ACC112 (cell line): ENCODE results near the gene PTN.

ENCODE experiments used
- H2AFZ ChIP-seq: fragments of 200-600 bp; sonication (generic); one replicate; pipeline ENCODE4 v1.6.0; 2017; ENCODE audit warnings: antibody characterized with exemption, low read length; ENCODE audit not compliant: unreplicated experiment
- H3K27ac ChIP-seq: fragments of 200-600 bp; sonication (generic); 2 replicates; pipeline ENCODE4 v1.5.1; 2014; ENCODE audit warnings: low read depth, mild to moderate bottlenecking, antibody characterized with exemption, low read length, moderate library complexity
- H3K27me3 ChIP-seq: fragments of 200-600 bp; sonication (generic); 2 replicates; pipeline ENCODE4 v1.6.1; 2014; ENCODE audit warnings: mild to moderate bottlenecking, antibody characterized with exemption, low read length, moderate library complexity, mixed read lengths; ENCODE audit not compliant: insufficient read depth
- H3K36me3 ChIP-seq: fragments of 200-600 bp; sonication (generic); 2 replicates; pipeline ENCODE4 v1.6.1; 2016; ENCODE audit warnings: mild to moderate bottlenecking, antibody characterized with exemption, low read length, moderate library complexity, mixed read lengths; ENCODE audit not compliant: insufficient read depth
- H3K4me1 ChIP-seq: fragments of 200-600 bp; sonication (generic); one replicate; pipeline ENCODE4 v1.6.1; 2016; ENCODE audit warnings: low read length, mixed read lengths; ENCODE audit not compliant: insufficient read depth, unreplicated experiment, control insufficient read depth
- H3K4me3 ChIP-seq: fragments of 200-600 bp; sonication (generic); 2 replicates; pipeline ENCODE4 v1.5.1; 2014; ENCODE audit warnings: mild to moderate bottlenecking, low read depth, low read length
- H3K79me2 ChIP-seq: fragments of 200-600 bp; sonication (generic); one replicate; pipeline ENCODE4 v1.6.0; 2016; ENCODE audit warnings: low read length; ENCODE audit not compliant: control insufficient read depth, unreplicated experiment, insufficient read depth

Gene PTN

GRCh38 chr7:137324796-137325696 lies 18.5 kb downstream of the PTN start:
- H3K36me3 ChIP-seq: no peaks in the 10 kb centered on the region
- no peak overlapping the region for H3K27ac ChIP-seq
- no peaks in the 10 kb centered on the region for H3K79me2 ChIP-seq
- no peaks in the 10 kb centered on the region for H3K4me1 ChIP-seq
- H2AFZ ChIP-seq: no peak overlapping the region
- no peak overlapping the region for H3K4me3 ChIP-seq
- peaks cover 20% of the 10 kb centered on the region; the same call in 1 of the 2 replicates for H3K27me3 ChIP-seq

GRCh38 chr7:137316648-137317353 lies 26.7 kb downstream of the PTN start:
- peaks cover 21% of the 10 kb centered on the region for H3K27me3 ChIP-seq
- no peak overlapping the region for H3K4me3 ChIP-seq
- no peak overlapping the region for H2AFZ ChIP-seq
- H3K79me2 ChIP-seq: no peaks in the 10 kb centered on the region
- H3K4me1 ChIP-seq: no peaks in the 10 kb centered on the region
- H3K27ac ChIP-seq: no peak overlapping the region
- H3K36me3 ChIP-seq: no peaks in the 10 kb centered on the region

GRCh38 chr7:137313201-137313600 lies 30.3 kb downstream of the PTN start:
- H3K4me3 ChIP-seq: no peak overlapping the region
- no peak overlapping the region for H3K27ac ChIP-seq
- H3K4me1 ChIP-seq: no peaks in the 10 kb centered on the region
- H3K27me3 ChIP-seq: no peaks in the 10 kb centered on the region
- no peaks in the 10 kb centered on the region for H3K36me3 ChIP-seq
- no peak overlapping the region for H2AFZ ChIP-seq
- no peaks in the 10 kb centered on the region for H3K79me2 ChIP-seq

GRCh38 chr7:137306748-137307147 lies 36.8 kb downstream of the PTN start:
- H2AFZ ChIP-seq: no peak overlapping the region
- H3K36me3 ChIP-seq: no peaks in the 10 kb centered on the region
- H3K27ac ChIP-seq: no peak overlapping the region
- peaks cover 9% of the 10 kb centered on the region; the same call in 1 of the 2 replicates for H3K27me3 ChIP-seq
- no peaks in the 10 kb centered on the region for H3K4me1 ChIP-seq
- H3K79me2 ChIP-seq: no peaks in the 10 kb centered on the region
- H3K4me3 ChIP-seq: no peak overlapping the region

- Histone ChIP-seq H3K36me3 (no peaks in the 10 kb centered on the region), H3K27ac (no peak overlapping the region), H3K4me1 (no peaks in the 10 kb centered on the region), H3K79me2 (no peaks in the 10 kb centered on the region), H3K27me3 (peaks cover 9% of the 10 kb centered on the region; the same call in 1 of the 2 replicates), H3K4me3 (no peak overlapping the region), H2AFZ (no peak overlapping the region)
These were observed 37.5 kb downstream of the PTN start for GRCh38 chr7:137305901-137306621.

GRCh38 chr7:137304624-137305235 lies 38.8 kb downstream of the PTN start:
- Histone ChIP-seq H3K79me2 (no peaks in the 10 kb centered on the region), H3K27me3 (peaks cover 9% of the 10 kb centered on the region; the same call in 1 of the 2 replicates), H3K36me3 (no peaks in the 10 kb centered on the region), H3K4me1 (no peaks in the 10 kb centered on the region), H3K27ac (no peak overlapping the region), H3K4me3 (no peak overlapping the region), H2AFZ (no peak overlapping the region)

GRCh38 chr7:137304165-137304564 lies 39.4 kb downstream of the PTN start:
- H3K27ac ChIP-seq: no peak overlapping the region
- H3K4me3 ChIP-seq: no peak overlapping the region
- H3K79me2 ChIP-seq: no peaks in the 10 kb centered on the region
- H2AFZ ChIP-seq: no peak overlapping the region
- peaks cover 9% of the 10 kb centered on the region; the same call in 1 of the 2 replicates for H3K27me3 ChIP-seq
- no peaks in the 10 kb centered on the region for H3K36me3 ChIP-seq
- H3K4me1 ChIP-seq: no peaks in the 10 kb centered on the region

GRCh38 chr7:137302081-137302480 lies 41.5 kb downstream of the PTN start:
- no peaks in the 10 kb centered on the region for H3K36me3 ChIP-seq
- no peaks in the 10 kb centered on the region for H3K79me2 ChIP-seq
- H3K27me3 ChIP-seq: peaks cover 8% of the 10 kb centered on the region; the same call in 1 of the 2 replicates
- H3K27ac ChIP-seq: no peak overlapping the region
- H2AFZ ChIP-seq: no peak overlapping the region
- H3K4me3 ChIP-seq: no peak overlapping the region
- no peaks in the 10 kb centered on the region for H3K4me1 ChIP-seq

- Histone ChIP-seq H2AFZ (no peak overlapping the region), H3K4me1 (no peaks in the 10 kb centered on the region), H3K27ac (no peak overlapping the region), H3K36me3 (no peaks in the 10 kb centered on the region), H3K27me3 (peaks cover 3% of the 10 kb centered on the region; the same call in 1 of the 2 replicates), H3K79me2 (no peaks in the 10 kb centered on the region), H3K4me3 (no peak overlapping the region)
These were observed 45.1 kb downstream of the PTN start for GRCh38 chr7:137298464-137298794.
